Measurements from ENCODE around the gene MBD2. TPM values are rescaled to one million over a fixed set of nuclear protein-coding genes. Genes with fewer than 3 reads are reported as not detected.

MBD2 gene
- polyA plus RNA-seq, 2 donors, result 55.0 to 55.6 TPM

GRCh38 chr18:54161267-54161666 is 63.2 kb downstream of the MBD2 start:
- Histone ChIP-seq H3K4me3 (ENCODE audit: low read depth in 1 of 2, low read length in 2 of 2) (no peak overlapping the region), H3K4me1 (ENCODE audit: control insufficient read depth in 2 of 2, insufficient read depth in 2 of 2, low read length in 1 of 2) (no peaks in the 10 kb centered on the region), H3K9me3 (ENCODE audit: control insufficient read depth in 2 of 2, insufficient read depth in 1 of 2, low read depth in 1 of 2, low read length in 1 of 2) (no peaks in the 10 kb centered on the region), H3K36me3 (ENCODE audit: control insufficient read depth in 2 of 2, insufficient read depth in 2 of 2, low read length in 1 of 2) (peaks cover 10 to 23% of the 10 kb centered on the region in 2 donors), H3K27ac (ENCODE audit: low read depth in 2 of 2, low read length in 1 of 2) (no peak overlapping the region), H3K27me3 (ENCODE audit: control insufficient read depth in 1 of 2, insufficient read depth in 2 of 2, low read length in 2 of 2) (no peaks in the 10 kb centered on the region)

GRCh38 chr18:54159906-54160305 is 64.6 kb downstream of the MBD2 start:
- Histone ChIP-seq H3K27ac (ENCODE audit: low read depth in 2 of 2, low read length in 1 of 2) (no peak overlapping the region), H3K4me1 (ENCODE audit: control insufficient read depth in 2 of 2, insufficient read depth in 2 of 2, low read length in 1 of 2) (no peaks in the 10 kb centered on the region), H3K27me3 (ENCODE audit: control insufficient read depth in 1 of 2, insufficient read depth in 2 of 2, low read length in 2 of 2) (no peaks in the 10 kb centered on the region), H3K4me3 (ENCODE audit: low read depth in 1 of 2, low read length in 2 of 2) (no peak overlapping the region), H3K9me3 (ENCODE audit: control insufficient read depth in 2 of 2, insufficient read depth in 1 of 2, low read depth in 1 of 2, low read length in 1 of 2) (no peaks in the 10 kb centered on the region), H3K36me3 (ENCODE audit: control insufficient read depth in 2 of 2, insufficient read depth in 2 of 2, low read length in 1 of 2) (peaks cover 10 to 21% of the 10 kb centered on the region in 2 donors)
- 83 to 88% methylated on average over 1 of the region's 1 CpG for WGBS, 2 donors

- H3K4me3 ChIP-seq (ENCODE audit: low read depth in 1 of 2, low read length in 2 of 2), result no peak overlapping the region
- no peak overlapping the region for H3K27ac ChIP-seq (ENCODE audit: low read depth in 2 of 2, low read length in 1 of 2)
- H3K36me3 ChIP-seq (ENCODE audit: control insufficient read depth in 2 of 2, insufficient read depth in 2 of 2, low read length in 1 of 2), result peaks cover 10 to 22% of the 10 kb centered on the region in 2 donors
- no peaks in the 10 kb centered on the region for H3K4me1 ChIP-seq (ENCODE audit: control insufficient read depth in 2 of 2, insufficient read depth in 2 of 2, low read length in 1 of 2)
- no peaks in the 10 kb centered on the region for H3K9me3 ChIP-seq (ENCODE audit: control insufficient read depth in 2 of 2, insufficient read depth in 1 of 2, low read depth in 1 of 2, low read length in 1 of 2)
- WGBS, 2 donors, result 93 to 94% methylated on average over 7 of the region's 7 CpGs
- H3K27me3 ChIP-seq (ENCODE audit: control insufficient read depth in 1 of 2, insufficient read depth in 2 of 2, low read length in 2 of 2), result no peaks in the 10 kb centered on the region
Measured at GRCh38 chr18:54157646-54158385, 66.7 kb downstream of the MBD2 start.

- H3K4me3 ChIP-seq (ENCODE audit: low read depth in 1 of 2, low read length in 2 of 2), result no peak overlapping the region
- no peak overlapping the region for H3K27ac ChIP-seq (ENCODE audit: low read depth in 2 of 2, low read length in 1 of 2)
- 87 to 90% methylated on average over 3 of the region's 3 CpGs for WGBS, 2 donors
- no peaks in the 10 kb centered on the region for H3K9me3 ChIP-seq (ENCODE audit: control insufficient read depth in 2 of 2, insufficient read depth in 1 of 2, low read depth in 1 of 2, low read length in 1 of 2)
- H3K4me1 ChIP-seq (ENCODE audit: control insufficient read depth in 2 of 2, insufficient read depth in 2 of 2, low read length in 1 of 2), result peaks cover 0 to 2% of the 10 kb centered on the region in 2 donors
- H3K27me3 ChIP-seq (ENCODE audit: control insufficient read depth in 1 of 2, insufficient read depth in 2 of 2, low read length in 2 of 2), result no peaks in the 10 kb centered on the region
- H3K36me3 ChIP-seq (ENCODE audit: control insufficient read depth in 2 of 2, insufficient read depth in 2 of 2, low read length in 1 of 2), result peaks cover 8 to 22% of the 10 kb centered on the region in 2 donors
Measured at GRCh38 chr18:54155412-54155811, 69.1 kb downstream of the MBD2 start.

- H3K9me3 ChIP-seq (ENCODE audit: control insufficient read depth in 2 of 2, insufficient read depth in 1 of 2, low read depth in 1 of 2, low read length in 1 of 2), result no peaks in the 10 kb centered on the region
- no peak overlapping the region for H3K27ac ChIP-seq (ENCODE audit: low read depth in 2 of 2, low read length in 1 of 2)
- peaks cover 2 to 4% of the 10 kb centered on the region in 2 donors for H3K4me1 ChIP-seq (ENCODE audit: control insufficient read depth in 2 of 2, insufficient read depth in 2 of 2, low read length in 1 of 2)
- no peak overlapping the region for H3K4me3 ChIP-seq (ENCODE audit: low read depth in 1 of 2, low read length in 2 of 2)
- H3K27me3 ChIP-seq (ENCODE audit: control insufficient read depth in 1 of 2, insufficient read depth in 2 of 2, low read length in 2 of 2), result no peaks in the 10 kb centered on the region
- WGBS, 2 donors, result 69 to 79% methylated on average over 4 of the region's 4 CpGs
- H3K36me3 ChIP-seq (ENCODE audit: control insufficient read depth in 2 of 2, insufficient read depth in 2 of 2, low read length in 1 of 2), result peaks cover 8 to 17% of the 10 kb centered on the region in 2 donors
Measured at GRCh38 chr18:54154231-54154630, 70.2 kb downstream of the MBD2 start.

GRCh38 chr18:54151376-54151775 is 73.1 kb downstream of the MBD2 start:
- 67 to 71% methylated on average over 3 of the region's 3 CpGs for WGBS, 2 donors
- Histone ChIP-seq H3K4me3 (ENCODE audit: low read depth in 1 of 2, low read length in 2 of 2) (no peak overlapping the region), H3K36me3 (ENCODE audit: control insufficient read depth in 2 of 2, insufficient read depth in 2 of 2, low read length in 1 of 2) (peaks cover 3 to 5% of the 10 kb centered on the region in 2 donors), H3K27ac (ENCODE audit: low read depth in 2 of 2, low read length in 1 of 2) (no peak overlapping the region), H3K9me3 (ENCODE audit: control insufficient read depth in 2 of 2, insufficient read depth in 1 of 2, low read depth in 1 of 2, low read length in 1 of 2) (no peaks in the 10 kb centered on the region), H3K4me1 (ENCODE audit: control insufficient read depth in 2 of 2, insufficient read depth in 2 of 2, low read length in 1 of 2) (peaks cover 2 to 4% of the 10 kb centered on the region in 2 donors), H3K27me3 (ENCODE audit: control insufficient read depth in 1 of 2, insufficient read depth in 2 of 2, low read length in 2 of 2) (no peaks in the 10 kb centered on the region)

- Histone ChIP-seq H3K27me3 (ENCODE audit: control insufficient read depth in 1 of 2, insufficient read depth in 2 of 2, low read length in 2 of 2) (no peaks in the 10 kb centered on the region), H3K4me1 (ENCODE audit: control insufficient read depth in 2 of 2, insufficient read depth in 2 of 2, low read length in 1 of 2) (peaks cover 2 to 4% of the 10 kb centered on the region in 2 donors)
- 84 to 86% methylated on average over 7 of the region's 7 CpGs for WGBS, 2 donors
Measured at GRCh38 chr18:54150226-54150625, 74.2 kb downstream of the MBD2 start.

GRCh38 chr18:54149078-54149697 is 75.3 kb downstream of the MBD2 start:
- Histone ChIP-seq H3K4me1 (ENCODE audit: control insufficient read depth in 2 of 2, insufficient read depth in 2 of 2, low read length in 1 of 2) (peaks cover 2 to 4% of the 10 kb centered on the region in 2 donors), H3K36me3 (ENCODE audit: control insufficient read depth in 2 of 2, insufficient read depth in 2 of 2, low read length in 1 of 2) (peaks cover 0 to 3% of the 10 kb centered on the region in 2 donors), H3K4me3 (ENCODE audit: low read depth in 1 of 2, low read length in 2 of 2) (no peak overlapping the region), H3K9me3 (ENCODE audit: control insufficient read depth in 2 of 2, insufficient read depth in 1 of 2, low read depth in 1 of 2, low read length in 1 of 2) (no peaks in the 10 kb centered on the region), H3K27ac (ENCODE audit: low read depth in 2 of 2, low read length in 1 of 2) (peak overlapping the region; percentile 63 to 84), H3K27me3 (ENCODE audit: control insufficient read depth in 1 of 2, insufficient read depth in 2 of 2, low read length in 2 of 2) (no peaks in the 10 kb centered on the region)
- WGBS, 2 donors, result 27 to 47% methylated on average over 3 of the region's 3 CpGs

More at GRCh38 chr18:54150226-54150625, 74.2 kb downstream of the MBD2 start:
- Histone ChIP-seq H3K9me3 (ENCODE audit: control insufficient read depth in 2 of 2, insufficient read depth in 1 of 2, low read depth in 1 of 2, low read length in 1 of 2) (no peaks in the 10 kb centered on the region), H3K27ac (ENCODE audit: low read depth in 2 of 2, low read length in 1 of 2) (peak overlapping the region; percentile 69 to 84), H3K36me3 (ENCODE audit: control insufficient read depth in 2 of 2, insufficient read depth in 2 of 2, low read length in 1 of 2) (peaks cover 3% of the 10 kb centered on the region in 2 donors), H3K4me3 (ENCODE audit: low read depth in 1 of 2, low read length in 2 of 2) (no peak overlapping the region)

- no peaks in the 10 kb centered on the region for H3K27me3 ChIP-seq (ENCODE audit: control insufficient read depth in 1 of 2, insufficient read depth in 2 of 2, low read length in 2 of 2)
- H3K9me3 ChIP-seq (ENCODE audit: control insufficient read depth in 2 of 2, insufficient read depth in 1 of 2, low read depth in 1 of 2, low read length in 1 of 2), result no peaks in the 10 kb centered on the region
- WGBS, 2 donors, result 74 to 77% methylated on average over 4 of the region's 4 CpGs
- no peak overlapping the region for H3K4me3 ChIP-seq (ENCODE audit: low read depth in 1 of 2, low read length in 2 of 2)
- peaks cover 0 to 3% of the 10 kb centered on the region in 2 donors for H3K36me3 ChIP-seq (ENCODE audit: control insufficient read depth in 2 of 2, insufficient read depth in 2 of 2, low read length in 1 of 2)
- H3K27ac ChIP-seq (ENCODE audit: low read depth in 2 of 2, low read length in 1 of 2), result peak overlapping the region; percentile 75
- peaks cover 2 to 4% of the 10 kb centered on the region in 2 donors for H3K4me1 ChIP-seq (ENCODE audit: control insufficient read depth in 2 of 2, insufficient read depth in 2 of 2, low read length in 1 of 2)
Measured at GRCh38 chr18:54148678-54149077, 75.8 kb downstream of the MBD2 start.
